Measurements from ENCODE around the gene ELN.

ELN gene

GRCh38 chr7:74066626-74067025, 38.7 kb downstream of the ELN start:
- no peak for DNase-seq (ENCODE audit: insufficient read length, low spot score)
- no peak for FAIRE-seq
- TF ChIP-seq POLR2AphosphoS5 (IDR thresholded peaks at IDR 0.05; ENCODE audit: low read depth, low read length) = no peak
- TF ChIP-seq SPI1 (IDR thresholded peaks at IDR 0.05; ENCODE audit: low read depth, low read length) = no peak
- TF ChIP-seq POU2F2 (IDR thresholded peaks at IDR 0.05; ENCODE audit: low read depth, low read length) = no peak
- no peak for TF ChIP-seq PAX5 (IDR thresholded peaks at IDR 0.05; ENCODE audit: insufficient read depth, low read length, severe bottlenecking)

- FAIRE-seq = no peak
- TF ChIP-seq POU2F2 (IDR thresholded peaks at IDR 0.05; ENCODE audit: low read depth, low read length) (no peak), PAX5 (IDR thresholded peaks at IDR 0.05; ENCODE audit: insufficient read depth, low read length, severe bottlenecking) (no peak), TAF1 (IDR thresholded peaks at IDR 0.05; ENCODE audit: low read depth, low read length) (no peak), SPI1 (IDR thresholded peaks at IDR 0.05; ENCODE audit: low read depth, low read length) (no peak), POLR2AphosphoS5 (IDR thresholded peaks at IDR 0.05; ENCODE audit: low read depth, low read length) (no peak), POLR2A (IDR thresholded peaks at IDR 0.05; ENCODE audit: low read depth, low read length) (no peak)
- no peak for DNase-seq (ENCODE audit: insufficient read length, low spot score)
These were observed 40.6 kb downstream of the ELN start for GRCh38 chr7:74068378-74069085.

GRCh38 chr7:74069086-74069541, 41.1 kb downstream of the ELN start:
- no peak for TF ChIP-seq POLR2A (IDR thresholded peaks at IDR 0.05; ENCODE audit: low read depth, low read length)
- no peak for TF ChIP-seq PAX5 (IDR thresholded peaks at IDR 0.05; ENCODE audit: insufficient read depth, low read length, severe bottlenecking)
- no peak for TF ChIP-seq SPI1 (IDR thresholded peaks at IDR 0.05; ENCODE audit: low read depth, low read length)
- DNase-seq (ENCODE audit: insufficient read length, low spot score) = no peak
- FAIRE-seq = no peak

GRCh38 chr7:74069790-74070618, 42.0 kb downstream of the ELN start:
- TF ChIP-seq POU2F2 (IDR thresholded peaks at IDR 0.05; ENCODE audit: low read depth, low read length) (no peak), SPI1 (IDR thresholded peaks at IDR 0.05; ENCODE audit: low read depth, low read length) (no peak), TAF1 (IDR thresholded peaks at IDR 0.05; ENCODE audit: low read depth, low read length) (no peak), POLR2AphosphoS5 (IDR thresholded peaks at IDR 0.05; ENCODE audit: low read depth, low read length) (no peak), POLR2A (IDR thresholded peaks at IDR 0.05; ENCODE audit: low read depth, low read length) (no peak), PAX5 (IDR thresholded peaks at IDR 0.05; ENCODE audit: insufficient read depth, low read length, severe bottlenecking) (no peak)
- DNase-seq (ENCODE audit: insufficient read length, low spot score) = no peak
- FAIRE-seq = no peak

GRCh38 chr7:74070619-74070921, 42.6 kb downstream of the ELN start:
- FAIRE-seq (no peak), DNase-seq (ENCODE audit: insufficient read length, low spot score) (no peak)
- TF ChIP-seq POU2F2 (IDR thresholded peaks at IDR 0.05; ENCODE audit: low read depth, low read length) (no peak), SPI1 (IDR thresholded peaks at IDR 0.05; ENCODE audit: low read depth, low read length) (no peak), POLR2AphosphoS5 (IDR thresholded peaks at IDR 0.05; ENCODE audit: low read depth, low read length) (no peak)

GRCh38 chr7:74071121-74071520, 43.1 kb downstream of the ELN start:
- TF ChIP-seq POLR2A (IDR thresholded peaks at IDR 0.05; ENCODE audit: low read depth, low read length) = no peak
- TF ChIP-seq POU2F2 (IDR thresholded peaks at IDR 0.05; ENCODE audit: low read depth, low read length) = no peak
- TF ChIP-seq SPI1 (IDR thresholded peaks at IDR 0.05; ENCODE audit: low read depth, low read length) = no peak
- no peak for TF ChIP-seq PAX5 (IDR thresholded peaks at IDR 0.05; ENCODE audit: insufficient read depth, low read length, severe bottlenecking)
- no peak for TF ChIP-seq POLR2AphosphoS5 (IDR thresholded peaks at IDR 0.05; ENCODE audit: low read depth, low read length)
- TF ChIP-seq TAF1 (IDR thresholded peaks at IDR 0.05; ENCODE audit: low read depth, low read length) = no peak
- FAIRE-seq = no peak
- no peak for DNase-seq (ENCODE audit: insufficient read length, low spot score)

GRCh38 chr7:74074770-74075169, 46.8 kb downstream of the ELN start:
- DNase-seq (ENCODE audit: insufficient read length, low spot score) = no peak
- FAIRE-seq = no peak
- TF ChIP-seq PAX5 (IDR thresholded peaks at IDR 0.05; ENCODE audit: insufficient read depth, low read length, severe bottlenecking) = no peak
- no peak for TF ChIP-seq SPI1 (IDR thresholded peaks at IDR 0.05; ENCODE audit: low read depth, low read length)
- TF ChIP-seq POLR2A (IDR thresholded peaks at IDR 0.05; ENCODE audit: low read depth, low read length) = no peak
- no peak for TF ChIP-seq POU2F2 (IDR thresholded peaks at IDR 0.05; ENCODE audit: low read depth, low read length)
- no peak for TF ChIP-seq TAF1 (IDR thresholded peaks at IDR 0.05; ENCODE audit: low read depth, low read length)
- TF ChIP-seq POLR2AphosphoS5 (IDR thresholded peaks at IDR 0.05; ENCODE audit: low read depth, low read length) = no peak

- no peak for TF ChIP-seq POLR2AphosphoS5 (IDR thresholded peaks at IDR 0.05; ENCODE audit: low read depth, low read length)
- TF ChIP-seq POLR2A (IDR thresholded peaks at IDR 0.05; ENCODE audit: low read depth, low read length) = no peak
- TF ChIP-seq SPI1 (IDR thresholded peaks at IDR 0.05; ENCODE audit: low read depth, low read length) = no peak
- no peak for TF ChIP-seq PAX5 (IDR thresholded peaks at IDR 0.05; ENCODE audit: insufficient read depth, low read length, severe bottlenecking)
- TF ChIP-seq POU2F2 (IDR thresholded peaks at IDR 0.05; ENCODE audit: low read depth, low read length) = no peak
- no peak for TF ChIP-seq TAF1 (IDR thresholded peaks at IDR 0.05; ENCODE audit: low read depth, low read length)
- no peak for FAIRE-seq
- no peak for DNase-seq (ENCODE audit: insufficient read length, low spot score)
These were observed 50.5 kb downstream of the ELN start for GRCh38 chr7:74078461-74078860.

GRCh38 chr7:74082770-74083116, 54.8 kb downstream of the ELN start:
- TF ChIP-seq TAF1 (IDR thresholded peaks at IDR 0.05; ENCODE audit: low read depth, low read length) = no peak
- no peak for TF ChIP-seq SPI1 (IDR thresholded peaks at IDR 0.05; ENCODE audit: low read depth, low read length)
- no peak for TF ChIP-seq POLR2A (IDR thresholded peaks at IDR 0.05; ENCODE audit: low read depth, low read length)
- no peak for TF ChIP-seq PAX5 (IDR thresholded peaks at IDR 0.05; ENCODE audit: insufficient read depth, low read length, severe bottlenecking)
- TF ChIP-seq POLR2AphosphoS5 (IDR thresholded peaks at IDR 0.05; ENCODE audit: low read depth, low read length) = no peak
- no peak for TF ChIP-seq POU2F2 (IDR thresholded peaks at IDR 0.05; ENCODE audit: low read depth, low read length)
- DNase-seq (ENCODE audit: insufficient read length, low spot score) (no peak), FAIRE-seq (no peak)
